CD8-positive, alpha-beta memory T cell (primary cell): ENCODE measurements around the gene PRDM5. TPM values are rescaled to one million over a fixed set of nuclear protein-coding genes. Genes with fewer than 3 reads are reported as not detected.
"Not testable (repeated sequence)": the region's sequence is repeated elsewhere in the genome, so short reads cannot be mapped to it uniquely, and the experiment has no call there.

ENCODE experiments used
- CTCF ChIA-PET: fragments of 350-600 bp; sonication (Branson Sonifier 250); formaldehyde crosslinking; loops from one replicate; lab custom pipeline; 2021; ENCODE audit warnings: antibody characterized with exemption; lab: Charles Lee
- POLR2A ChIA-PET: fragments of 350-600 bp; sonication (Branson Sonifier 250); formaldehyde crosslinking; loops from one replicate; lab custom pipeline; 2021; ENCODE audit warnings: antibody characterized with exemption; lab: Charles Lee
- DNase-seq, 5 donors: peaks; one replicate each; pipeline versions ENCODE4 v3.0.0 to v3.0.0-alpha.2; 2020 to 2022; ENCODE audit warnings: mixed read lengths in 1 of 5
- H3K27ac ChIP-seq: one replicate; pipeline ENCODE4 v1.7.0; 2013; ENCODE audit warnings: low read depth, mild to moderate bottlenecking, low read length, moderate library complexity
- H3K27me3 ChIP-seq: 2 replicates; pipeline ENCODE4 v1.7.0; 2013; ENCODE audit warnings: low read length, mild to moderate bottlenecking; ENCODE audit not compliant: insufficient read depth, poor library complexity, severe bottlenecking
- H3K36me3 ChIP-seq: 2 replicates; pipeline ENCODE4 v1.7.0; 2013; ENCODE audit warnings: mild to moderate bottlenecking, low read length, moderate library complexity; ENCODE audit not compliant: insufficient read depth
- H3K4me1 ChIP-seq: 2 replicates; pipeline ENCODE4 v1.7.0; 2013; ENCODE audit warnings: mild to moderate bottlenecking, low read length, moderate library complexity; ENCODE audit not compliant: insufficient read depth
- H3K4me3 ChIP-seq: 2 replicates; pipeline ENCODE4 v1.7.0; 2013; ENCODE audit warnings: mild to moderate bottlenecking, low read length
- H3K9me3 ChIP-seq: 2 replicates; pipeline ENCODE4 v1.7.0; 2013; ENCODE audit warnings: mild to moderate bottlenecking, low read length
- H3K27ac Mint-ChIP-seq, 8 donors: one replicate each; pipeline ENCODE4 v1.8.0; 2020 to 2021; ENCODE audit warnings: mixed read lengths in 8 of 8, mild to moderate bottlenecking in 6 of 8, inconsistent platforms in 3 of 8, moderate library complexity in 3 of 8
- H3K27me3 Mint-ChIP-seq, 2 donors: one replicate each; pipeline ENCODE4 v1.8.0; 2020 to 2021; ENCODE audit warnings: mixed read lengths in 2 of 2, mild to moderate bottlenecking in 1 of 2, moderate library complexity in 1 of 2
- H3K36me3 Mint-ChIP-seq, 3 donors: one replicate each; pipeline ENCODE4 v1.8.0; 2020 to 2021; ENCODE audit warnings: mixed read lengths in 3 of 3, inconsistent platforms in 1 of 3, mild to moderate bottlenecking in 1 of 3
- H3K4me1 Mint-ChIP-seq, 3 donors: one replicate each; pipeline ENCODE4 v1.8.0; 2020 to 2021; ENCODE audit warnings: mixed read lengths in 3 of 3, inconsistent platforms in 1 of 3, mild to moderate bottlenecking in 1 of 3
- H3K4me3 Mint-ChIP-seq, 7 donors: one replicate each; pipeline ENCODE4 v1.8.0; 2020 to 2021; ENCODE audit warnings: mixed read lengths in 7 of 7, mild to moderate bottlenecking in 6 of 7, moderate library complexity in 4 of 7, inconsistent platforms in 2 of 7
- H3K9me3 Mint-ChIP-seq, 5 donors: one replicate each; pipeline ENCODE4 v1.8.0; 2020 to 2022; ENCODE audit warnings: mixed read lengths in 5 of 5, mild to moderate bottlenecking in 3 of 5, moderate library complexity in 2 of 5, inconsistent platforms in 1 of 5
- polyA plus RNA-seq: library from polyadenylated mRNA; unstranded; fragments of 300-500 nt; fragmentation: Illumina TruSeq; gene quantifications from one replicate; pipeline ENCODE4 v1.2.3, GENCODE V29; 2021
- total RNA-seq, 2 experiments: library from RNA; stranded (reverse); gene quantifications; one replicate each; pipeline ENCODE4 v1.2.3, GENCODE V29; 2021

Gene PRDM5
- total and polyA plus RNA-seq, 3 experiments from 2014 or later = 0.08 to 0.63 (median 0.24) TPM

DNA sequence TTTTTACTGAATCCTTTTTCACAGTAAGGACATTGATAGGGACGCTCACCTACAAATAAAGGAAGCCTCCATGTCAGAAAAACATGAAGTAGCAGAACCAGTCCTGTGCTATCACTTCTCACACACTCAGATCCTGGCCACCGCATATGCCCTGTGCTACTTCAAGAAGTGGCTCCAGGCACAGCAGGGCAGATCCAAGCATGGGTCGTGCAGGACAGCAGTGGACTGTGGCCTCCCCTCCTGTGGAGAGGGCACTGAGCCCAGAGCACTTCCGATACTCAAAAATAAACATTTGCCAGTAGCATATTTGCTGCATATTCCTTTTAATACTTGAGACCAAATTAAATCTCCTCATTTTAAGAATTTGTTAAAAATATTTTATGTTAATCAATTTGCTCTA is 167.9 kb downstream of the PRDM5 start:
- ChIA-PET POLR2A (no interaction called here), CTCF (no interaction called here)
- Histone ChIP-seq H3K27ac (no peak overlapping the region), H3K4me3 (no peak overlapping the region), H3K4me1 (no peaks in the 10 kb centered on the region), H3K36me3 (no peaks in the 10 kb centered on the region), H3K27me3 (no peaks in the 10 kb centered on the region), H3K9me3 (peaks cover 4% of the 10 kb centered on the region)
- H3K4me1 Mint-ChIP-seq = no peaks in the 10 kb centered on the region
- no peak overlapping the region for H3K27ac Mint-ChIP-seq
- DNase-seq = no peak
- peaks cover 0 to 6% (median 0%) of the 10 kb centered on the region in 3 donors for H3K36me3 Mint-ChIP-seq
- peaks cover 0 to 7% of the 10 kb centered on the region in 2 donors for H3K27me3 Mint-ChIP-seq
- H3K4me3 Mint-ChIP-seq = no peak overlapping the region
- peaks cover 6 to 12% (median 7%) of the 10 kb centered on the region in 5 donors for H3K9me3 Mint-ChIP-seq

DNA sequence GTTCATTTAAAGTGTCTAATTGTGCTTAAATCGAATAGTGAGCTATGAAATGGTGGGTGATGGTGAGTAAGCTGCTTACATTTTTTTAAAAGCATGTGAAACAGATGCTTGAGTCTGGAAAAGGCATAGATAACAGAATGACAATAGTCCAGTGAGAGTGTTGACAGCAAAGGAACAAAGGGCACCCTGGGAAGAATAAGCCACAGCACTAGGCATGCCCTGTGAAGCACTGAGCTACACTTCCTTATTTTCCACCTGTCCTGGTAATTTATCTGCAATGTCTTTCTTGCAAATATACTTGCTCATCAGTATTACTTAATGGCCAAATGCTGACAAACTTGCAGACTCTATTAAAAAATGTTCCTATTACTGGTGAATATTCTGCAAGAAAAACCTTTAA is 168.7 kb downstream of the PRDM5 start:
- CTCF ChIA-PET = no interaction called here

GRCh38 chr4:120750152-120750525 is 172.4 kb downstream of the PRDM5 start:
- Mint-ChIP-seq H3K27ac (no peak overlapping the region), H3K36me3 (peaks cover 0 to 6% (median 0%) of the 10 kb centered on the region in 3 donors), H3K4me1 (peaks cover 0 to 4% (median 0%) of the 10 kb centered on the region in 3 donors), H3K9me3 (peaks cover 6 to 16% (median 11%) of the 10 kb centered on the region in 5 donors), H3K4me3 (no peak overlapping the region), H3K27me3 (no peaks in the 10 kb centered on the region)
- Histone ChIP-seq H3K4me1 (no peaks in the 10 kb centered on the region), H3K4me3 (no peak overlapping the region), H3K36me3 (no peaks in the 10 kb centered on the region), H3K9me3 (peaks cover 4% of the 10 kb centered on the region), H3K27me3 (no peaks in the 10 kb centered on the region), H3K27ac (no peak overlapping the region)
- POLR2A ChIA-PET = no interaction called here
- CTCF ChIA-PET = no interaction called here
- DNase-seq = no peak

More for the DNA sequence above, 168.7 kb downstream of the PRDM5 start:
- H3K4me3 Mint-ChIP-seq = no peak overlapping the region
- no peaks in the 10 kb centered on the region for H3K36me3 ChIP-seq
- H3K27me3 ChIP-seq = no peaks in the 10 kb centered on the region
- no peak overlapping the region for H3K27ac ChIP-seq
- H3K27me3 Mint-ChIP-seq = peaks cover 0 to 7% of the 10 kb centered on the region in 2 donors
- H3K4me1 Mint-ChIP-seq = peaks cover 0 to 4% (median 0%) of the 10 kb centered on the region in 3 donors
- no peak for DNase-seq
- H3K27ac Mint-ChIP-seq = no peak overlapping the region
- POLR2A ChIA-PET = no interaction called here
- no peak overlapping the region for H3K4me3 ChIP-seq
- H3K36me3 Mint-ChIP-seq = peaks cover 0 to 6% (median 0%) of the 10 kb centered on the region in 3 donors
- H3K4me1 ChIP-seq = no peaks in the 10 kb centered on the region
- peaks cover 4% of the 10 kb centered on the region for H3K9me3 ChIP-seq
- H3K9me3 Mint-ChIP-seq = peaks cover 6 to 12% (median 10%) of the 10 kb centered on the region in 5 donors

DNA sequence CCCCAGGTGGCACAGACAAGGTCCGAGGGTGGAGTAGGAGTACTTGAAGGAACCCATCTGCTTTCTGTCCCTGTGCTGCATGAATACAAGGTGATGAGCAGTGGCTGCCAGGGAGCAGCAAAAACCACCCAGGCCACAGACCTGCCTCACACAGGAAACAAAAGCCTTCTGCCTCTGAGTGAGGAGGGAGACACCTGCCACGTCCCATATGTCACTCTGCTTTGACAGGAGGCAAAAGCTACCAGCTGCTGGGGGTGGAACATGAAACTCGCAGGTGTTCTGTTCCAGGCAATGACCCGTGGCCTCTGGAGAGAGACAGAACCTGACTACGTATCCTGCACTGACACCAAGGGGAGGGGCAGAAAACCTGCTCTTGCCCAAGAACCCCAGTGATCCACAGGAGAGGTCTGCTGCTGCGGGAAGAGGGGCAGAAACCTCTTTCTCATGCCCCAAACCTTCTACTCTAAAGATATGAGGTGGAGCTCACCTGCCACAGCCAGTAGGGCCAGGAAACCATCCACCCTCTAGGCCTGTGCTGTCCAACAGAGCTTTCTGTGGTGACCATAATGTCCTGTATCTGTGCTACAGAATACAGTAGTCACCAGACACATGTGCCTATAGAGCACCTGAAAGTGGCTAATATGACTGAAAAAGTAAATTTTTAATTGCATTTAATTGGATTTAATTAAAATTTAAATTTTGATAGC is 172.9 kb downstream of the PRDM5 start:
- peaks cover 4% of the 10 kb centered on the region for H3K9me3 ChIP-seq
- no peak overlapping the region for H3K4me3 ChIP-seq
- H3K4me1 ChIP-seq = no peaks in the 10 kb centered on the region
- Mint-ChIP-seq H3K9me3 (peaks cover 6 to 16% (median 11%) of the 10 kb centered on the region in 5 donors), H3K27ac (no peak overlapping the region), H3K4me1 (peaks cover 0 to 4% (median 0%) of the 10 kb centered on the region in 3 donors), H3K27me3 (no peaks in the 10 kb centered on the region), H3K36me3 (peaks cover 0 to 6% (median 0%) of the 10 kb centered on the region in 3 donors), H3K4me3 (no peak overlapping the region)
- no peaks in the 10 kb centered on the region for H3K27me3 ChIP-seq
- no peak overlapping the region for H3K27ac ChIP-seq
- DNase-seq = no peak
- ChIA-PET CTCF (no interaction called here), POLR2A (no interaction called here)
- H3K36me3 ChIP-seq = no peaks in the 10 kb centered on the region

DNA sequence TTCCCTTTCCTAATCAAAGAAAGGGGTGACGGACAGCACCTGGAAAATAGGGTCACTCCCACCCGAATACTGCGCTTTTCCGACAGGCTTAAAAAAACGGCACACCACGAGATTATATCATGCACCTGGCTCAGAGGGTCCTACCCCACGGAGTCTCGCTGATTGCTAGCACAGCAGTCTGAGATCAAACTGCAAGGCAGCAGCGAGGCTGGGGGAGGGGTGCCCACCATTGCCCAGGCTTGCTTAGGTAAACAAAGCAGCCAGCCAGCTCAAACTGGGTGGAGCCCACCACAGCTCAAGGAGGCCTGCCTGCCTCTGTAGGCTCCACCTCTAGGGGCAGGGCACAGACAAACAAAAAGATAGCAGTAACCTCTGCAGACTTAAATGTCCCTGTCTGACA is 180.9 kb downstream of the PRDM5 start:
- H3K27me3 ChIP-seq, POLR2A ChIA-PET, H3K36me3 Mint-ChIP-seq, H3K4me1 Mint-ChIP-seq, H3K4me1 ChIP-seq, DNase-seq, CTCF ChIA-PET, H3K36me3 ChIP-seq, H3K4me3 Mint-ChIP-seq, H3K9me3 ChIP-seq, H3K27ac ChIP-seq, H3K27ac Mint-ChIP-seq, H3K9me3 Mint-ChIP-seq, H3K4me3 ChIP-seq: not testable (repeated sequence)
- H3K27me3 Mint-ChIP-seq = peaks cover 4 to 12% of the 10 kb centered on the region in 2 donors

- CTCF ChIA-PET = no interaction called here
- Mint-ChIP-seq H3K4me1 (no peaks in the 10 kb centered on the region), H3K4me3 (no peak overlapping the region), H3K36me3 (no peaks in the 10 kb centered on the region), H3K27ac (no peak overlapping the region), H3K9me3 (no peaks in the 10 kb centered on the region), H3K27me3 (peaks cover 4 to 13% of the 10 kb centered on the region in 2 donors)
- POLR2A ChIA-PET = no interaction called here
- no peaks in the 10 kb centered on the region for H3K36me3 ChIP-seq
- H3K4me1 ChIP-seq = no peaks in the 10 kb centered on the region
- H3K4me3 ChIP-seq = no peak overlapping the region
- DNase-seq = no peak
- no peaks in the 10 kb centered on the region for H3K27me3 ChIP-seq
- no peaks in the 10 kb centered on the region for H3K9me3 ChIP-seq
- H3K27ac ChIP-seq = no peak overlapping the region
Measured at GRCh38 chr4:120736312-120736711, 186.2 kb downstream of the PRDM5 start.

DNA sequence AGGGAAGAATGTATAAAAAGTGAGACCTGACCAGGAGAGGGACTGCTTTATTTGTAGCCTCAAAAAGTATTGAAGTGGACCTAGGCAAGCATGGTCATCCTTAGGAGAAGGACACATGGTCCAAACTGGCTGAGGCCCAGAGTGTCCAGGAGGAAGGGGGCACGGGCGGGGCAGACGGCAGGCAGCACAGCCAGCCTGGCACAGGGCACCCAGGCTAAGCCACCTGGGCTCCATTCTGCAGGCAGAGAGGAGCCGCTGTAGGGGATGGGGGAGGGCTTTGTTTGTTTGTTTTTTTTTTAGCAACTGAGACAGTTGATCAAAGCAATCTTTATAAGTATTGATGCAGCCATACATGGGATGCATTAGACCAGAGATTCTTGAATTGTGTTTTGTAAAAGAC is 188.6 kb downstream of the PRDM5 start:
- Mint-ChIP-seq H3K4me1 (no peaks in the 10 kb centered on the region), H3K9me3 (no peaks in the 10 kb centered on the region), H3K27ac (no peak overlapping the region), H3K4me3 (no peak overlapping the region), H3K36me3 (no peaks in the 10 kb centered on the region), H3K27me3 (peaks cover 2 to 3% of the 10 kb centered on the region in 2 donors)
- H3K36me3 ChIP-seq = no peaks in the 10 kb centered on the region
- H3K9me3 ChIP-seq = no peaks in the 10 kb centered on the region
- CTCF ChIA-PET = no interaction called here
- H3K27ac ChIP-seq = no peak overlapping the region
- POLR2A ChIA-PET = no interaction called here
- H3K4me3 ChIP-seq = no peak overlapping the region
- DNase-seq = no peak
- H3K4me1 ChIP-seq = no peaks in the 10 kb centered on the region
- H3K27me3 ChIP-seq = no peaks in the 10 kb centered on the region

- ChIA-PET POLR2A (no interaction called here), CTCF (no interaction called here)
- peaks cover 2 to 3% of the 10 kb centered on the region in 2 donors for H3K27me3 Mint-ChIP-seq
- H3K27me3 ChIP-seq = no peaks in the 10 kb centered on the region
- no peak for DNase-seq
- no peaks in the 10 kb centered on the region for H3K4me1 Mint-ChIP-seq
- H3K4me3 ChIP-seq = no peak overlapping the region
- no peaks in the 10 kb centered on the region for H3K36me3 Mint-ChIP-seq
- no peaks in the 10 kb centered on the region for H3K4me1 ChIP-seq
- H3K27ac Mint-ChIP-seq = no peak overlapping the region
- no peak overlapping the region for H3K27ac ChIP-seq
- H3K9me3 Mint-ChIP-seq = no peaks in the 10 kb centered on the region
- no peaks in the 10 kb centered on the region for H3K36me3 ChIP-seq
- H3K4me3 Mint-ChIP-seq = no peak overlapping the region
- no peaks in the 10 kb centered on the region for H3K9me3 ChIP-seq
Measured at GRCh38 chr4:120733054-120733453, 189.5 kb downstream of the PRDM5 start.
